Heart left ventricle (tissue), 16 donors: ENCODE results near the gene TEAD1. TPM values are rescaled to one million over a fixed set of nuclear protein-coding genes. Genes with fewer than 3 reads are reported as not detected.
A peak's percentile ranks its signal among the peaks of the same experiment; 100 is the strongest.

Experiments used
- ATAC-seq, 4 donors: fragments of 200-7000 bp; cut with Tn5 transposase; one replicate each; pipeline ENCODE4 v1.9.1; 2020 to 2022; ENCODE audit warnings: moderate library complexity in 4 of 4, mild to moderate bottlenecking in 3 of 4, moderate number of reproducible peaks in 1 of 4
- DNase-seq, 5 donors: peaks; one replicate each; pipeline ENCODE4 v3.0.0-alpha.2; 2020
- H3K27ac ChIP-seq, 12 donors: fragments of 200-600 bp; sonication (generic) in 4 of 12; one replicate each; pipeline versions ENCODE4 v1.5.0 to v1.8.0; 2016 to 2022; ENCODE audit warnings: mild to moderate bottlenecking in 2 of 12
- H3K27me3 ChIP-seq, 9 donors: fragments of 200-600 bp; sonication (generic) in 2 of 9; one replicate each; pipeline versions ENCODE4 v1.5.1 to v1.8.0; 2016 to 2022; ENCODE audit warnings: mild to moderate bottlenecking in 3 of 9
- H3K36me3 ChIP-seq, 9 donors: fragments of 200-600 bp; sonication (generic) in 2 of 9; one replicate each; pipeline versions ENCODE4 v1.5.0 to v1.8.0; 2018 to 2022; ENCODE audit warnings: mild to moderate bottlenecking in 2 of 9
- H3K4me1 ChIP-seq, 12 donors: fragments of 200-600 bp; sonication (generic) in 4 of 12; one replicate each; pipeline versions ENCODE4 v1.5.0 to v1.8.0; 2016 to 2022; ENCODE audit warnings: mild to moderate bottlenecking in 3 of 12
- H3K4me3 ChIP-seq, 12 donors: fragments of 200-600 bp; sonication (generic) in 4 of 12; one replicate each; pipeline versions ENCODE4 v1.5.0 to v1.8.0; 2017 to 2022; ENCODE audit warnings: mild to moderate bottlenecking in 9 of 12, moderate library complexity in 4 of 12
- H3K9me3 ChIP-seq, 12 donors: fragments of 200-600 bp; sonication (generic) in 4 of 12; one replicate each; pipeline versions ENCODE4 v1.5.0 to v1.8.0; 2016 to 2022; ENCODE audit warnings: mild to moderate bottlenecking in 1 of 12
- CTCF ChIP-seq, 12 donors: fragments of 200-600 bp; sonication (generic) in 4 of 12; IDR thresholded peaks; one replicate each; pipeline versions ENCODE4 v1.5.0 to v1.8.0; 2018 to 2022; ENCODE audit warnings: antibody characterized with exemption in 12 of 12, mild to moderate bottlenecking in 5 of 12
- POLR2A ChIP-seq, 2 donors: fragments of 450-650 bp; IDR thresholded peaks; one replicate each; pipeline ENCODE4 v1.6.1; 2017; ENCODE audit warnings: antibody characterized with exemption in 2 of 2, mild to moderate bottlenecking in 2 of 2, moderate library complexity in 2 of 2
- WGBS, 4 donors: extraction: QIAGEN DNeasy Blood & Tissue Kit in 2 of 4; methylation state at CpG; one replicate each; pipeline versions ENCODE4 v1.1.5 to v1.1.7; 2013 to 2018; 5-methylcytosine and 5-hydroxymethylcytosine counted together
- intact Hi-C, 10 donors: fragments of 100-400 bp; cut with DNase I; formaldehyde crosslinking; loops; one replicate each; pipeline versions ENCODE4 v1.11.1 to v1.14.2; 2022
- polyA plus RNA-seq, 2 donors: library from polyadenylated mRNA; stranded (reverse); fragments of 200-250 nt; gene quantifications; one replicate each; pipeline ENCODE4 v1.2.3, GENCODE V29; 2013
- total RNA-seq, 9 donors: library from RNA; depleted of rRNA in 2 of 9; stranded (reverse); fragments of >200 nt in 2 of 9; fragmentation: NEBNext Ultra II Directional in 3 of 9; extraction: Animal tissue kit (Norgen Biotek cat#: 25700) in 3 of 9; gene quantifications; one replicate each; pipeline versions ENCODE4 v1.1.0 to v1.2.4, GENCODE V29; 2016 to 2023
- donor health status: ischemic (EF 13 %, LVEDD 7.1; RV severe dilation, severe dysfunction).
- donor health status: healthy with polysubstance abuse.
- donor health status: DM: no; HTN: yes; CAD: no.
- donor health status: DM: no; HTN: no; CAD: no.
- donor health status: ischemic (EF 25% LVEDD 6.9; RV normal size, moderate dysfunction).
- donor health status: ischemic (EF 25% LVEDD 5.7; RV mildly dilated, moderate dysfunction).
- donor health status: healthy.
- donor health status: DM: yes; HTN: yes; CAD: no.
- donor health status: ischemic (EF 35%, LVEDD 5.7; RV mildly dilated, moderate dysfunction).
- donor health status: nonischemic (EF 11% LVEDD 7.7; RV severe dilation, severe dysfunction).
- donor health status: DM: yes; HTN: yes; CAD: no.
- donor health status: PGD.
- donor health status: ischemic (EF 29% LVEDD 5.4; RV normal size, mild dysfunction).
- donor health status: nonischemic (EF 23%, LVEDD 6.1; RV moderate dilation, normal function).

The TEAD1 gene
- total and polyA plus RNA-seq, 11 donors, result 14.4 to 161 (median 113) TPM

DNA sequence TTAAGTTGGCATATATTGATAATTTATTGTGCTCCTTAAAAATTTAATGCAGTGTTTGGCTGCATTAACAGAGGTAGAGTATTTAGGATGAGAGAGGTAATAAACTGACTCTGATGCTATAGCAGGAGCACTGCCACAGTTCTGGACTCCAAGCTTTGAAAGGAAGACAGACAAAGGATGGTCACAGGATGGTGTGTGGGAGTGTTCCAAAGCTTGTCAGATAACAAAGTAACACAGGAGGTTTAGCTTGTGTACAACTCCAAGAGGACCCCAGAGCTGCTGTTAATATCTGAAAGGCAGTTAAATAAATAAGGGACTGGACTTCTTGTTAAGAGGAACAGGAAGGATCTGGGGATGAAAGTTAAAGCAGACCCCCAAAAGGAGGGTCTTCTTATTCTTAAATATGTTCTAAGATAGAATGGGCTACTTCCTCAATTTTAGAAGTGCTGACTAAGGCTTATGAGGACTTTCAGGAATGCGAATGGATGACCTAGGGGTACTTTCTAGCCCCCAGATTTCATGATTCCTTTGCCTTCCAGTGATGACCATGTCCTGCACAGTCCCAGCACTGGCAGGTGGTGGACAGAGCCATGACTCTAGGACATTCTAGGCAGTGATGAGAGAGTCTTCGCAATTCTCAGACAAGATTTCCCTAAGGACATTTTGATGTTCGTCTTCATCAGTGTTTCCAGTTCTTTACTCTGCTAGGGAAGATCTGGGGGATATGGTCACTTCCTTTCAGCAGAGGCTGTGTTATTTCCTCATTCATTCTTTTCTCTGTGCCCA lies 185.8 kb downstream of the TEAD1 start:
- peaks cover 0 to 42% (median 10%) of the 10 kb centered on the region in 12 donors for H3K4me1 ChIP-seq
- no peak overlapping the region for H3K4me3 ChIP-seq
- no peaks in the 10 kb centered on the region for H3K36me3 ChIP-seq
- intact Hi-C loops, result no loop called here
- peaks cover 0 to 4% (median 0%) of the 10 kb centered on the region in 9 donors for H3K27me3 ChIP-seq
- no peak overlapping the region for H3K27ac ChIP-seq
- no peaks in the 10 kb centered on the region for H3K9me3 ChIP-seq
- peak in 1 of 4 donors; percentile 27 for ATAC-seq
- no peak for DNase-seq
- TF ChIP-seq POLR2A (IDR thresholded peaks at IDR 0.05) (no peak), CTCF (IDR thresholded peaks at IDR 0.05) (no peak)
- WGBS, 4 donors, result 75 to 92% (median 83%) methylated on average over 3 of the region's 3 CpGs

DNA sequence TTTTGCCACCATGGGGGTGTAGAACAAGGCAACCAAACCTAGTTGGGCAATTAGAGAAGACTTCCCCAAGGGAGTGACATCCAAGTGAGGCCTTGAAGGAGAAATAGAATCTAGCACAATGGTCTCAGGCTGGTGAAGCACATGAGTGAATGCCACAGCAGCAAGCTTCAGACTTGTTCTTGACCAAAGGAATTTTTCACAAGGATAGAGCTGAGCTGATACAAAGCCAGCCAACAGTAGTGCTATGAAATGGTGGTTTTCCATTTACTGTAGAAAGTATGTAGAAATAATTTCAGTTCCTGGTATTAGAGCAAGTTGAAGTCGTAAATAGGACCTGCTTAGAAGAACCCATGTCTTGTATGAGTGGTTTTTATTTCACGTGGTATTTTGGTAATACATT lies 186.6 kb downstream of the TEAD1 start:
- DNase-seq, result no peak
- TF ChIP-seq CTCF (IDR thresholded peaks at IDR 0.05) (no peak), POLR2A (IDR thresholded peaks at IDR 0.05) (no peak)
- Histone ChIP-seq H3K27me3 (peaks cover 0 to 4% (median 0%) of the 10 kb centered on the region in 9 donors), H3K9me3 (no peaks in the 10 kb centered on the region), H3K27ac (no peak overlapping the region), H3K36me3 (no peaks in the 10 kb centered on the region), H3K4me1 (peaks cover 0 to 42% (median 10%) of the 10 kb centered on the region in 12 donors), H3K4me3 (no peak overlapping the region)
- intact Hi-C loops, result no loop called here
- ATAC-seq, result no peak
- WGBS, 4 donors, result 93 to 97% (median 96%) methylated on average over 2 of the region's 2 CpGs

DNA sequence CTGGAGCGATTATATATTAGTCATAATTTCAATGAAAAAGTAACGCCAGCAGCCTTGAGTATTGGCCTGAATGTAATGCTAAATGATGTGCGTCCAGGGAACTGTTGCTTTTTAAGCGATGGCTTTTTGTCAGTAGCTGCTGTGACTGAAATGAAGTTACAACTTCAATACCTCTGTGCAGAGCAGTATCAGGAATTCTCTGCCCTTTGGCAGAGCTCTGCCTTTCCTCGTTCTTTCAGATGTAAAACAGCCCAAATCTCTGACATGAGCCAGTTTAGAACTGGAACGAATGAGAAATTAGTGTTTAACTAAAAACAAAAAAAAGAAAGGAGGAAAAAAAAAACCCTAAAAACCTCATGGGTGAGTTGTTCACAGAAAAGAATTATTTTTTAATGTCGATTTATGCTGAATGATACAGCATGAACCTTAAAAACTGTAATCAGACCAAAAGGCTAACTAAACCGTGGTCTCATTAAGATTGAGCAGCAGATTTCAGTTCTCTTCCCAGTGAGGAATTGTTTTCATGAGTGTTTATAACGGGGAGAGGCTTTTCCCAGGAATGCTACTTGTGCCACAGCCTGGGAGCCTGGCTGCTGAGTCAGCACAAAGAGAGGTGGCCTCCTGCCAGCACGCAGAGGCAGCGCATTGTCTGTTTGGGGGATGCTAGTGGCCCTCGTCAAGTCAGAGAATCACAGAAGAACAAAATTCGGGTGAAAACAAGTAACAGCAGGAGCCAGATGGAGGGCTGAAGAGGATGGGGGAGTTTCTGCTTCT lies 188.7 kb downstream of the TEAD1 start:
- TF ChIP-seq POLR2A (IDR thresholded peaks at IDR 0.05) (no peak), CTCF (IDR thresholded peaks at IDR 0.05) (no peak)
- 41 to 51% (median 49%) methylated on average over 13 of the region's 13 CpGs for WGBS, 4 donors
- H3K27me3 ChIP-seq, result peaks cover 0 to 4% (median 0%) of the 10 kb centered on the region in 9 donors
- H3K4me1 ChIP-seq, result peaks cover 0 to 58% (median 8%) of the 10 kb centered on the region in 12 donors
- no peaks in the 10 kb centered on the region for H3K36me3 ChIP-seq
- ATAC-seq (peak in 1 of 4 donors; percentile 56), DNase-seq (peak in 2 of 5 donors; percentile 20 to 29)
- intact Hi-C loops, result no loop called here
- peak overlapping the region in 4 of 12 donors; percentile 15 to 17 (median 16) for H3K4me3 ChIP-seq
- peak overlapping the region in 7 of 12 donors; percentile 8 to 73 (median 27) for H3K27ac ChIP-seq
- no peaks in the 10 kb centered on the region for H3K9me3 ChIP-seq

DNA sequence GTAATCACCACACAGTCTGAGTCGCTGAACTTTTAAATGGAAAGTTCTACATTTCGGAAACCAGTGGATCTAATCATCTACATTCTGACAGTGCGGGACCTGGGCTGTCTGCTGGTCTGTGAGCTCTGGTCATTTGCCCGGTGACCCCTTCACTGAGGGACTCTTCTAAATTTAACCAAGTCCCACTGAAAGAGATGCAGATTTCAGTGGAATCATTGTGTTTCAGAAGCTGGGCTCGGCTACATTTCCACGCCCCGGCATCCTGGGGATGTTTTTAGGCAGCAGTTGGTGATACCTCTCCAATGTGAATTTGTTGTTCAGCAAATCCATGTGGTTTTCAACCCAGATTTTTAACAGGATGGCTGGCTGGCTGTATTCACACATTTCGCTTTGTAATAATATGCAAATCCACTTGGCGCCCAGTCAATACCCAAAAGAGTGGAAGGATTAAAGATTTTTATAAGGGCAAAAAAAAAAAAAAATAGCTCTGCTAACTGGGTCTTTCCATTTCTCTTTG lies 189.4 kb downstream of the TEAD1 start:
- TF ChIP-seq POLR2A (IDR thresholded peaks at IDR 0.05) (no peak), CTCF (IDR thresholded peaks at IDR 0.05) (no peak)
- Histone ChIP-seq H3K4me1 (peaks cover 0 to 61% (median 8%) of the 10 kb centered on the region in 12 donors), H3K36me3 (no peaks in the 10 kb centered on the region), H3K27me3 (peaks cover 0 to 4% (median 0%) of the 10 kb centered on the region in 9 donors), H3K9me3 (no peaks in the 10 kb centered on the region), H3K4me3 (peak overlapping the region in 4 of 12 donors; percentile 15 to 17 (median 16)), H3K27ac (peak overlapping the region in 6 of 12 donors; percentile 11 to 73 (median 28))
- intact Hi-C loops, result no loop called here
- DNase-seq (no peak), ATAC-seq (peak in 2 of 4 donors; percentile 15 to 17)
- 67 to 76% (median 71%) methylated on average over 9 of the region's 9 CpGs for WGBS, 4 donors
